Measurements from ENCODE around the gene GALNT9.

Gene GALNT9

DNA sequence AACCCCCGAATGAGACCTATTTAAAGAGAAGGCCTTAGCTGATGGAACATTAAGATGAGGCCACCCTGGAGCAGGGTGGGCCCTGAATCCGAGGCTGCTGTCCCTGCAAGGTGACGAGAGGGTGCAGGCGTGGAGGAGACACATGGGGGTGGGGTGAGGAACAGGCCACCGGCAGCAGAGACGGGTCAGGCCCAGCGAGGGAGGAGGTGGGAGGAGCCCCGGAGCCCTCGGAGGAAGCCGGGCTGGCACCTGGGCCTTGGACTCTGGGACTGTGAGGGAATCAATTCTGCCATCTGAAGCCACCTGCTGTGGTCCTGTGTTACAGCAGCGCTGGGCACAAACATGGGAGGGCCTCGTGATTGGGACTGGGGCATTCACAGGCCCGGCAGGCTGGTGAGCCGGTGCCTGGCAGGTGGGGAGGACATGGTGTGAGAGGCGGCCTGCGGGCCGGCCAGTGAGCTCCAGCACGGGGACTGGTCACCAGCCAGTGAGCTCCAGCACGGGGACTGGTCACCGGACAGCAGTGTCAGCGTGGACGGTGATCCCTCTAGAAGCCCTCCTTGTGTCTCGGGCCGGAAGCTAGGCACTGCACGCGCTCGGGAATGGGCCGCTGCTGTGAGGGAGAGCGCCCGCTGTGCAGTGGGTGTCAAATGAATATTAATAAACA is 138.4 kb downstream of the GALNT9 start:
- Histone ChIP-seq H3K4me3 (ENCODE audit: low read length) (no peak overlapping the region), H3K36me3 (ENCODE audit: control insufficient read depth, insufficient read depth, low read length) (no peaks in the 10 kb centered on the region), H3K27me3 (ENCODE audit: control insufficient read depth, insufficient read depth, low read length) (peaks cover 15% of the 10 kb centered on the region)

GRCh38 chr12:132190012-132190755 is 139.2 kb downstream of the GALNT9 start:
- peaks cover 15% of the 10 kb centered on the region for H3K27me3 ChIP-seq (ENCODE audit: control insufficient read depth, insufficient read depth, low read length)
- peaks cover 13% of the 10 kb centered on the region for H3K4me1 ChIP-seq (ENCODE audit: control insufficient read depth, insufficient read depth, low read length)
- peak overlapping the region; percentile 61 for H3K9ac ChIP-seq (ENCODE audit: low read length)
- H3K9me3 ChIP-seq (ENCODE audit: control insufficient read depth, low read length), result peaks cover 9% of the 10 kb centered on the region
- no peak overlapping the region for H3K4me3 ChIP-seq (ENCODE audit: low read length)
- no peaks in the 10 kb centered on the region for H3K36me3 ChIP-seq (ENCODE audit: control insufficient read depth, insufficient read depth, low read length)

More for the DNA sequence above, 138.4 kb downstream of the GALNT9 start:
- Histone ChIP-seq H3K4me1 (ENCODE audit: control insufficient read depth, insufficient read depth, low read length) (peaks cover 13% of the 10 kb centered on the region), H3K9me3 (ENCODE audit: control insufficient read depth, low read length) (peaks cover 9% of the 10 kb centered on the region), H3K9ac (ENCODE audit: low read length) (no peak overlapping the region)

DNA sequence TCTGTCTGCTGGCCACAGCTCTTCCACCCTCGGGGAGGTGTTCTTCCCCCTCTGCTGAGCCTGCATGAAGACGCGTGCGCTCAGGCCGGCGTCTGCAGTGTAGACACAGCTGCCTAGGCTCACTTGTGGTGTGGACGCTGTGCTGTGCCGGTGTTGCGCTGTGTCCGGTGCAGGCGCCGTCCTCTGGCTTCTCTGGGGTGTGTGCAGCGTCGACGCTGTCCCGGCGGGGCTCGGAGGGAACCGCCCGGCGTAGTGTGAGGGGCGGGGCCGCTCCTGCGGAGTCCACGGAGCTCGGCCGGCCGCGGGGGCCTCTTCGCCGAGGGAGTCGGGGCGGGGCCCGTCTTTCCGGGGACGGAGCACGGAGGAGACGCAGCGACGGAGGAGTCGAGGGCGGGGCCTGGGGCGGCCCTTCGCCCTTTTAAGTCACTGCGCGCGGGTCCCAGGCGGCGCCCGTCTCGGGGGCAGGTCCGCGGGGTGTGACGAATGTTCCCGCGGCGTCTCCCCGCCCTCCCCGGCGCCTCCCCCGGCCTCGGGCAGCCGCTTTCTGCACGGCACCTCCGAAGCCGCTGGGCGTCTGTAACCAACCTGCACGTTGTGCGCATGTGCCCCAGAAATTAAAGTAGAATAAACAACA is 139.9 kb downstream of the GALNT9 start:
- Histone ChIP-seq H3K4me1 (ENCODE audit: control insufficient read depth, insufficient read depth, low read length) (peaks cover 13% of the 10 kb centered on the region), H3K4me3 (ENCODE audit: low read length) (no peak overlapping the region), H3K27me3 (ENCODE audit: control insufficient read depth, insufficient read depth, low read length) (peaks cover 15% of the 10 kb centered on the region)

DNA sequence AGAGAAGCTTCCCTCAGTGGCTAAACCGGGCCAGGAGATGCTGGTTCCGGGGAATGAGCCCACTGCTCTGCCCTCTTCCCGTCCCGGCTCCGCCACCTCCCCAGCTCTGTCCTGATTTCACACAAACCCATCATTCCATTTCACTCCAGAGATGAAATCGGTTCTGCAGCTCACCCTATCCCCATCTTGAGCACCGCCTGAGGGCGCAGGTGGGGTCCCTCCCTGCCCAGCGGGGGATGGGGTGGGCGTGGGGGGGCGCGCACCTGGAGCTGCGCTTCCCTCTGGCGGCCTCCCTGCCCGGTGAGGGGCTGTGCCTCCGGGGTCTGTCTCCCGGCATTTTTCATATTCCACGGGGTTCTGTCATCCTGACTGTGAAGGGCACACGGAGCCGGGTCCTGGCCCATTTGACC is 140.5 kb downstream of the GALNT9 start:
- Histone ChIP-seq H3K9ac (ENCODE audit: low read length) (peak overlapping the region; percentile 25), H3K27me3 (ENCODE audit: control insufficient read depth, insufficient read depth, low read length) (peaks cover 15% of the 10 kb centered on the region), H3K9me3 (ENCODE audit: control insufficient read depth, low read length) (peaks cover 2% of the 10 kb centered on the region), H3K36me3 (ENCODE audit: control insufficient read depth, insufficient read depth, low read length) (no peaks in the 10 kb centered on the region), H3K4me1 (ENCODE audit: control insufficient read depth, insufficient read depth, low read length) (peaks cover 13% of the 10 kb centered on the region), H3K4me3 (ENCODE audit: low read length) (no peak overlapping the region)

More for the DNA sequence above, 139.9 kb downstream of the GALNT9 start:
- Histone ChIP-seq H3K36me3 (ENCODE audit: control insufficient read depth, insufficient read depth, low read length) (no peaks in the 10 kb centered on the region), H3K9me3 (ENCODE audit: control insufficient read depth, low read length) (peaks cover 7% of the 10 kb centered on the region), H3K9ac (ENCODE audit: low read length) (peak overlapping the region; percentile 61)

- no peaks in the 10 kb centered on the region for H3K36me3 ChIP-seq (ENCODE audit: control insufficient read depth, insufficient read depth, low read length)
- H3K27me3 ChIP-seq (ENCODE audit: control insufficient read depth, insufficient read depth, low read length), result peaks cover 15% of the 10 kb centered on the region
- H3K4me3 ChIP-seq (ENCODE audit: low read length), result no peak overlapping the region
- no peak overlapping the region for H3K9ac ChIP-seq (ENCODE audit: low read length)
- peaks cover 13% of the 10 kb centered on the region for H3K4me1 ChIP-seq (ENCODE audit: control insufficient read depth, insufficient read depth, low read length)
- H3K9me3 ChIP-seq (ENCODE audit: control insufficient read depth, low read length), result no peaks in the 10 kb centered on the region
These were observed 140.9 kb downstream of the GALNT9 start for GRCh38 chr12:132188451-132188901.

GRCh38 chr12:132187646-132188450 is 141.5 kb downstream of the GALNT9 start:
- Histone ChIP-seq H3K4me3 (ENCODE audit: low read length) (no peak overlapping the region), H3K4me1 (ENCODE audit: control insufficient read depth, insufficient read depth, low read length) (peaks cover 13% of the 10 kb centered on the region), H3K36me3 (ENCODE audit: control insufficient read depth, insufficient read depth, low read length) (no peaks in the 10 kb centered on the region), H3K9me3 (ENCODE audit: control insufficient read depth, low read length) (no peaks in the 10 kb centered on the region), H3K9ac (ENCODE audit: low read length) (no peak overlapping the region), H3K27me3 (ENCODE audit: control insufficient read depth, insufficient read depth, low read length) (peaks cover 15% of the 10 kb centered on the region)

DNA sequence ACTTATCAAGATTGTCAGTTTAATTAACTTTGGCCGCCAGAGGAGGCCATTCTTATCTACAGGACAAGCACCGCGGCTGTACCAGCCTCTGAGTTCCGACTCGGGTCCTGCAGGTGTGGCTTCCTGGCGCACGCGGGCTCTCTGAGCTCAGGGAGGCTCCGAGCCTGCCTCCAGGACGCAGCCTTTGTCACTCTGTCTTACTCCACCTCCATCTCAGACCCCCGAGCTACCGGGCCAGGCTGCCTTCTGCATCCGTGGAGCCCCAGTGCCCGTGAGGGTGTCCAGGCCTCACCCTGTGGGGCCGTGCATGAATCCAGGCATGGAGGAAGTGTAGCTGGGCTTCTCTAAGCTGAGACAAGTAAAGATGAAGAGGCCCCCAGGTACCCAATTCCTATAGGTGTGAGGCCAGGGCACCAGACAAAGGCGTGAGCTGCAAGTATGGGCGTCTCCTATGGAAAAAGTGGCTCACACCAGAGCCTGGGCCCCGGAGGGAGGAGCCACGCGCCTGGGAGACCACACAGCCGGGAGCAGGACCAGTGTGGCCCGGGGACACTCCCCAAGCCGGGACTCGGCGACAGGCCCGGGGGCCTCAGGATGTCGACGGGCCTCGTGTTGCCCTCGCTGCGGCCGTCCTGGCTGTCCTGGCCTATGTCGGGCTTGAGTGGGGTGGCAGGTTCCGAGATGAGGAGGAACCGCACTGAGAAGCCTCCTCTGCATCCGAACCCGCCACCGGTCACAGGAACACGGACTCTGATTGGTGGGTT is 142.3 kb downstream of the GALNT9 start:
- H3K9ac ChIP-seq (ENCODE audit: low read length), result no peak overlapping the region
- peaks cover 15% of the 10 kb centered on the region for H3K27me3 ChIP-seq (ENCODE audit: control insufficient read depth, insufficient read depth, low read length)
- H3K4me3 ChIP-seq (ENCODE audit: low read length), result no peak overlapping the region
- H3K36me3 ChIP-seq (ENCODE audit: control insufficient read depth, insufficient read depth, low read length), result no peaks in the 10 kb centered on the region
- H3K4me1 ChIP-seq (ENCODE audit: control insufficient read depth, insufficient read depth, low read length), result peaks cover 13% of the 10 kb centered on the region
- H3K9me3 ChIP-seq (ENCODE audit: control insufficient read depth, low read length), result no peaks in the 10 kb centered on the region

GRCh38 chr12:132186208-132186856 is 143.1 kb downstream of the GALNT9 start:
- Histone ChIP-seq H3K4me3 (ENCODE audit: low read length) (no peak overlapping the region), H3K27me3 (ENCODE audit: control insufficient read depth, insufficient read depth, low read length) (peaks cover 16% of the 10 kb centered on the region), H3K9ac (ENCODE audit: low read length) (no peak overlapping the region), H3K9me3 (ENCODE audit: control insufficient read depth, low read length) (no peaks in the 10 kb centered on the region), H3K36me3 (ENCODE audit: control insufficient read depth, insufficient read depth, low read length) (no peaks in the 10 kb centered on the region), H3K4me1 (ENCODE audit: control insufficient read depth, insufficient read depth, low read length) (peaks cover 13% of the 10 kb centered on the region)

GRCh38 chr12:132185705-132186104 is 143.7 kb downstream of the GALNT9 start:
- Histone ChIP-seq H3K4me3 (ENCODE audit: low read length) (no peak overlapping the region), H3K4me1 (ENCODE audit: control insufficient read depth, insufficient read depth, low read length) (peaks cover 13% of the 10 kb centered on the region), H3K9me3 (ENCODE audit: control insufficient read depth, low read length) (no peaks in the 10 kb centered on the region), H3K9ac (ENCODE audit: low read length) (no peak overlapping the region), H3K27me3 (ENCODE audit: control insufficient read depth, insufficient read depth, low read length) (peaks cover 15% of the 10 kb centered on the region), H3K36me3 (ENCODE audit: control insufficient read depth, insufficient read depth, low read length) (no peaks in the 10 kb centered on the region)

DNA sequence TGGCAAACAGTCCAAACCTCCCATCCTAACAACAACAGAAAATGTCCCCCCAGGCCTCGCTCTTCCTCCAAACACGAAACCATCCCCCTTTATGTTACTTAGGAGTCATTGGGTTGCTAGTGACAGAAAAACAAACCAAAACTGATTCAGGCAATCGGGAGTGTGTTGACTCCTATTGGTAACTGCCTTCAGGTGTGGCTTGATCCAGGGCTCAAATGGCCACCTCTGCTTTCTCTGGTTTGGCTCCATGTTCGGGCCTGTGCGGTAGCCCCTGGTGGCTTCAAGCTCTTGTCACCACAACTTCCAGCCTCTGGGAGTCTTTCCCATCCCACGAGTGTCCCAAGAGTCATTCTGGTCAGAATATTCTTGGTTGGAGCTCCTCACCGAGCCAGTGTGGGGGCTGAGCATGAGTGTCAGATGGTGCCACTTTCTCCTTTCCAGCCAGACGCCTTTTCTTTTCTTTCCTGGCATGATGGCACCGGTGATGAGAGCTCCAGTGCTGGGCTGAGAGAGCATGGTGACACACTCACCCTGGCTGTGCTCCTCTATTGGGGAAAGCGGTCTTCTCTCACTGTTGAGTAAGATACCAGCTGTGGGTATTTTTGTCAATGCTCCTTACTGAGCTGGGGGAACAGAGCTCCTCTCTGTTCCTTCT is 146.6 kb downstream of the GALNT9 start:
- Histone ChIP-seq H3K9ac (ENCODE audit: low read length) (no peak overlapping the region), H3K36me3 (ENCODE audit: control insufficient read depth, insufficient read depth, low read length) (no peaks in the 10 kb centered on the region), H3K9me3 (ENCODE audit: control insufficient read depth, low read length) (no peaks in the 10 kb centered on the region), H3K27me3 (ENCODE audit: control insufficient read depth, insufficient read depth, low read length) (peaks cover 21% of the 10 kb centered on the region), H3K4me1 (ENCODE audit: control insufficient read depth, insufficient read depth, low read length) (peaks cover 4% of the 10 kb centered on the region), H3K4me3 (ENCODE audit: low read length) (no peak overlapping the region)
